ENCODE measurements around the gene TRAP1. TPM values are rescaled to one million over a fixed set of nuclear protein-coding genes. Genes with fewer than 3 reads are reported as not detected.

The TRAP1 gene
- total RNA-seq, 1 experiment from 2014 or later: 382 TPM

DNA sequence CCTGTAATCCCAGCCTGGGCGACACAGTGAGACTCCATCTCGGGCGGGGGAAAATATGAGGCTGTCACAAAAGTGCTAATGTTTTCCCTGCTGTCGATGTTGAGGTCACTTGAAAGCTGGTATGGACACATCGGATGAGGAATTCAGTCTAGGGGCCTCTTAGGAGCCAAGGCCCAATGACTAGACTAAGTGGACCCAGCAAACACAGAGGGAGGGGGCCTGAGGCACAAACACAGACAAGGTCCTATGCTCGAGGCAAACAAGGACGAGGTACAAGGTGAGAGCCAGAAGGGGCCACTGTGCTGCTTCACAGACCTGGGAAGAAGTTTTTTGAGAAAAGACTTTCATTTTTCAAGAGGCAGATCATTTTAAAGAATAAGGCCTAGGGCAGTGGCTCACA, 15.2 kb downstream of the TRAP1 start:
- H3K9ac ChIP-seq (ENCODE audit: low read length): no peak overlapping the region
- no peaks in the 10 kb centered on the region for H3K9me3 ChIP-seq (ENCODE audit: low read length)
- H2AFZ ChIP-seq (ENCODE audit: low read length): no peak overlapping the region
- no peak overlapping the region for H3K27ac ChIP-seq (ENCODE audit: low read length)
- ChIA-PET CTCF (no interaction called here), POLR2A (ENCODE audit: unreplicated experiment) (no interaction called here)
- H3K9me2 ChIP-seq (replicated peaks; ENCODE audit: low read length): no peaks in the 10 kb centered on the region
- H3K36me3 ChIP-seq (ENCODE audit: low read depth, low read length): peaks cover 5% of the 10 kb centered on the region; the same call in 1 of the 2 replicates
- BruUV-seq (replicated peaks): no TSS peak
- no peak overlapping the region for H3K4me2 ChIP-seq (ENCODE audit: low read length)
- H3F3A ChIP-seq (ENCODE audit: low read length, unreplicated experiment): no peaks in the 10 kb centered on the region
- no peaks in the 10 kb centered on the region for H3K4me1 ChIP-seq (ENCODE audit: insufficient read depth, low read length)
- H4K20me1 ChIP-seq (ENCODE audit: low read length): no peaks in the 10 kb centered on the region
- ATAC-seq (no peak), DNase-seq (no peak)
- TF ChIP-seq, protein P1, sequence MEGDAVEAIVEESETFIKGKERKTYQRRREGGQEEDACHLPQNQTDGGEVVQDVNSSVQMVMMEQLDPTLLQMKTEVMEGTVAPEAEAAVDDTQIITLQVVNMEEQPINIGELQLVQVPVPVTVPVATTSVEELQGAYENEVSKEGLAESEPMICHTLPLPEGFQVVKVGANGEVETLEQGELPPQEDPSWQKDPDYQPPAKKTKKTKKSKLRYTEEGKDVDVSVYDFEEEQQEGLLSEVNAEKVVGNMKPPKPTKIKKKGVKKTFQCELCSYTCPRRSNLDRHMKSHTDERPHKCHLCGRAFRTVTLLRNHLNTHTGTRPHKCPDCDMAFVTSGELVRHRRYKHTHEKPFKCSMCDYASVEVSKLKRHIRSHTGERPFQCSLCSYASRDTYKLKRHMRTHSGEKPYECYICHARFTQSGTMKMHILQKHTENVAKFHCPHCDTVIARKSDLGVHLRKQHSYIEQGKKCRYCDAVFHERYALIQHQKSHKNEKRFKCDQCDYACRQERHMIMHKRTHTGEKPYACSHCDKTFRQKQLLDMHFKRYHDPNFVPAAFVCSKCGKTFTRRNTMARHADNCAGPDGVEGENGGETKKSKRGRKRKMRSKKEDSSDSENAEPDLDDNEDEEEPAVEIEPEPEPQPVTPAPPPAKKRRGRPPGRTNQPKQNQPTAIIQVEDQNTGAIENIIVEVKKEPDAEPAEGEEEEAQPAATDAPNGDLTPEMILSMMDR (conservative IDR thresholded peaks at IDR 0.05; ENCODE audit: low read depth, low read length): no peak
- TF ChIP-seq EZH2 (IDR thresholded peaks at IDR 0.05; ENCODE audit: low read length, unreplicated experiment) (no peak), EZH2phosphoT487 (IDR thresholded peaks at IDR 0.05; ENCODE audit: borderline replicate concordance, low read length) (no peak)
- no peaks in the 10 kb centered on the region for H3K27me3 ChIP-seq (ENCODE audit: low read length)
- H3K4me3 ChIP-seq (ENCODE audit: low read length): no peak overlapping the region
- intact Hi-C loops (cut with micrococcal nuclease): no loop called here
- H3K79me2 ChIP-seq (ENCODE audit: low read length): peaks cover 41% of the 10 kb centered on the region

DNA sequence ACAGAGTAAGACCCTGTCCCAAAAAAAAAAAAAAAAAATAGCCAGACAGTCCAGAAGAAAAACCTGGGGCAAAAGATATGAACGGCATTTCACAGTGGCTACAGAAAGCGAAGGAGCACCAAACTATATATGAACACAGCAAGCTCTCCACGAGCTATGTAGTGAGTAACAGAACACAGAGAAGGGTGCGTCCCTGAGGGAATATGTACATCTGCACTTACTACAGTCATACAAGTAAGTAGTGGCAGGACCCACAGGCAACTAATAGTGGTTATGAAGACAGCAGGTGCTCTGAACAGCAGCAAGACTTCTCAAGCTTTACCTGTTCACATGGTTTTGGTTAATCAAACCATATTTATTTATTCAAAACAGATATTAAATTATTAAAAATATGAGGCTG, 15.8 kb downstream of the TRAP1 start:
- Histone ChIP-seq H3K4me3 (ENCODE audit: low read length) (no peak overlapping the region), H3K9ac (ENCODE audit: low read length) (no peak overlapping the region), H3K4me2 (ENCODE audit: low read length) (no peak overlapping the region), H2AFZ (ENCODE audit: low read length) (no peak overlapping the region), H3K9me2 (replicated peaks; ENCODE audit: low read length) (no peaks in the 10 kb centered on the region), H3K27ac (ENCODE audit: low read length) (no peak overlapping the region), H3K9me3 (ENCODE audit: low read length) (no peaks in the 10 kb centered on the region), H3K27me3 (ENCODE audit: low read length) (no peaks in the 10 kb centered on the region), H3F3A (ENCODE audit: low read length, unreplicated experiment) (no peaks in the 10 kb centered on the region), H3K4me1 (ENCODE audit: insufficient read depth, low read length) (no peaks in the 10 kb centered on the region), H3K36me3 (ENCODE audit: low read depth, low read length) (0 out of 2 replicates have a peak, but pooled peaks cover under 1% of the 10 kb centered on the region), H4K20me1 (ENCODE audit: low read length) (no peaks in the 10 kb centered on the region), H3K79me2 (ENCODE audit: low read length) (peaks cover 42% of the 10 kb centered on the region)
- no TSS peak for BruUV-seq (replicated peaks)
- CTCF ChIA-PET: no interaction called here
- TF ChIP-seq, protein P1 (conservative IDR thresholded peaks at IDR 0.05; ENCODE audit: low read depth, low read length): no peak
- TF ChIP-seq EZH2phosphoT487 (IDR thresholded peaks at IDR 0.05; ENCODE audit: borderline replicate concordance, low read length): no peak
- no peak for TF ChIP-seq EZH2 (IDR thresholded peaks at IDR 0.05; ENCODE audit: low read length, unreplicated experiment)
- intact Hi-C loops (cut with micrococcal nuclease): no loop called here
- POLR2A ChIA-PET (ENCODE audit: unreplicated experiment): interaction anchor here (0.6 kb wide), 1 partner anchor 16 kb away, joined by 8 read pairs; the partner anchor contains the start of gene TRAP1
- no peak for DNase-seq
- ATAC-seq: no peak

DNA sequence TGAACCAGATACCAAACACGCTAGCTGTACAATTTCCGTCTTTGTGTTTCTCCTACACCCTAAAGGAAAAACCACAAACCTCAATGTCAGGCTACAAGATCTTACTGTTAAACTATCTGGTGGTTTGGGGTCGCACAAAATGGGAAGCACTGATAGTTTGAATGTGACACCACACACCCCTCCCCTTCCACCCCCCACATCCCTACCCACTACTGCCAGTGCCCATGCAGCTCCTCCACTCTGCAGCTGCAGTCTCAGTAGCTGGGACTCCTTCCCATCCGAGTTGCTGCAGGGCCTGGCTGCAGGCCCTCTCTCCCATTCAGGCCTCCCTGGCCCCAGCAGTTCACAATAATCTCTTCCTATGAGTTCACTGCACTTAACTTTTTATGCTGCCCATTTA, 18.4 kb downstream of the TRAP1 start:
- no peak for TF ChIP-seq EZH2 (IDR thresholded peaks at IDR 0.05; ENCODE audit: low read length, unreplicated experiment)
- TF ChIP-seq, protein P1 (conservative IDR thresholded peaks at IDR 0.05; ENCODE audit: low read depth, low read length): no peak
- no peak for TF ChIP-seq EZH2phosphoT487 (IDR thresholded peaks at IDR 0.05; ENCODE audit: borderline replicate concordance, low read length)
- no TSS peak for BruUV-seq (replicated peaks)
- intact Hi-C loops (cut with micrococcal nuclease): no loop called here
- Histone ChIP-seq H2AFZ (ENCODE audit: low read length) (no peak overlapping the region), H3K4me1 (ENCODE audit: insufficient read depth, low read length) (no peaks in the 10 kb centered on the region), H3K27ac (ENCODE audit: low read length) (no peak overlapping the region), H3K9me2 (replicated peaks; ENCODE audit: low read length) (no peaks in the 10 kb centered on the region), H4K20me1 (ENCODE audit: low read length) (no peaks in the 10 kb centered on the region; the same call in 1 of the 2 replicates), H3K9ac (ENCODE audit: low read length) (no peak overlapping the region), H3K79me2 (ENCODE audit: low read length) (peaks cover 46% of the 10 kb centered on the region), H3K4me3 (ENCODE audit: low read length) (no peak overlapping the region), H3F3A (ENCODE audit: low read length, unreplicated experiment) (no peaks in the 10 kb centered on the region), H3K9me3 (ENCODE audit: low read length) (no peaks in the 10 kb centered on the region), H3K4me2 (ENCODE audit: low read length) (no peak overlapping the region), H3K27me3 (ENCODE audit: low read length) (no peaks in the 10 kb centered on the region), H3K36me3 (ENCODE audit: low read depth, low read length) (peaks cover 7% of the 10 kb centered on the region; the same call in 1 of the 2 replicates)
- DNase-seq: no peak
- ChIA-PET CTCF (no interaction called here), POLR2A (ENCODE audit: unreplicated experiment) (no interaction called here)
- ATAC-seq: no peak

All from PC-3 (cell line).